Activated CD4-positive, alpha-beta memory T cell treated with anti-CD3 and anti-CD28 coated beads, Interleukin-2, amount 10 ng/mL, durations not matched to agents 7 days and 5 days (primary cell): Measurements from ENCODE around the gene PIGU. TPM values are rescaled to one million over a fixed set of nuclear protein-coding genes. Genes with fewer than 3 reads are reported as not detected.

ENCODE experiments used
- CTCF ChIA-PET: fragments of 350-600 bp; sonication (Branson Sonifier 250); formaldehyde crosslinking; loops from one replicate; lab custom pipeline; 2021; ENCODE audit warnings: antibody characterized with exemption, inconsistent platforms; lab: Charles Lee
- POLR2A ChIA-PET: fragments of 350-600 bp; sonication (Branson Sonifier 250); formaldehyde crosslinking; loops from one replicate; lab custom pipeline; 2021; ENCODE audit warnings: antibody characterized with exemption; lab: Charles Lee
- DNase-seq: peaks from one replicate; pipeline ENCODE4 v3.0.0-alpha.2; 2020
- H3K27ac Mint-ChIP-seq: one replicate; pipeline ENCODE4 v1.8.0; 2021; ENCODE audit warnings: mild to moderate bottlenecking, mixed read lengths
- H3K27me3 Mint-ChIP-seq: one replicate; pipeline ENCODE4 v1.8.0; 2021; ENCODE audit warnings: mixed read lengths
- H3K36me3 Mint-ChIP-seq: one replicate; pipeline ENCODE4 v1.8.0; 2021; ENCODE audit warnings: low read depth, mixed read lengths
- H3K4me1 Mint-ChIP-seq: one replicate; pipeline ENCODE4 v1.8.0; 2021; ENCODE audit warnings: mixed read lengths
- H3K4me3 Mint-ChIP-seq: one replicate; pipeline ENCODE4 v1.8.0; 2021; ENCODE audit warnings: mild to moderate bottlenecking, mixed read lengths
- H3K9me3 Mint-ChIP-seq: one replicate; pipeline ENCODE4 v1.8.0; 2021; ENCODE audit warnings: mixed read lengths
- total RNA-seq, 2 experiments: library from RNA; stranded (reverse); gene quantifications; one replicate each; pipeline ENCODE4 v1.2.3, GENCODE V29; 2021

The PIGU gene
- total RNA-seq, 2 experiments from 2014 or later: 18.3 to 18.6 TPM

GRCh38 chr20:34712525-34713192 is 35.8 kb upstream of the PIGU start:
- CTCF ChIA-PET: interaction anchor here (0.6 kb wide), 1 partner anchor 406 kb away, joined by 3 read pairs; no protein-coding TSS in a partner anchor
- H3K4me3 Mint-ChIP-seq: no peak overlapping the region

GRCh38 chr20:34711813-34712430 is 35.0 kb upstream of the PIGU start:
- no peak for DNase-seq
- CTCF ChIA-PET: interaction anchor here (0.6 kb wide), 2 partner anchors 175 to 406 kb away, joined by 3 read pairs; no protein-coding TSS in a partner anchor
- Mint-ChIP-seq H3K4me3 (no peak overlapping the region), H3K9me3 (no peaks in the 10 kb centered on the region), H3K4me1 (peaks cover 21% of the 10 kb centered on the region), H3K27ac (no peak overlapping the region), H3K27me3 (no peaks in the 10 kb centered on the region), H3K36me3 (peaks cover 10% of the 10 kb centered on the region)
- POLR2A ChIA-PET: no interaction called here

More at GRCh38 chr20:34712525-34713192, 35.8 kb upstream of the PIGU start:
- POLR2A ChIA-PET: interaction anchor here (1.4 kb wide), 1 partner anchor 9 kb away, joined by 4 read pairs; the partner anchor contains the start of gene TP53INP2
- Mint-ChIP-seq H3K27me3 (no peaks in the 10 kb centered on the region), H3K27ac (no peak overlapping the region), H3K4me1 (peaks cover 22% of the 10 kb centered on the region), H3K36me3 (peaks cover 14% of the 10 kb centered on the region), H3K9me3 (no peaks in the 10 kb centered on the region)
- DNase-seq: no peak

- H3K9me3 Mint-ChIP-seq: no peaks in the 10 kb centered on the region
- no peak for DNase-seq
- POLR2A ChIA-PET: interaction anchor here (2.3 kb wide), 1 partner anchor 9 kb away, joined by 7 read pairs; no protein-coding TSS in a partner anchor
- peak overlapping the region; percentile 70 for H3K4me3 Mint-ChIP-seq
- H3K27ac Mint-ChIP-seq: no peak overlapping the region
- CTCF ChIA-PET: no interaction called here
- no peaks in the 10 kb centered on the region for H3K27me3 Mint-ChIP-seq
- H3K36me3 Mint-ChIP-seq: peaks cover 10% of the 10 kb centered on the region
- H3K4me1 Mint-ChIP-seq: peaks cover 28% of the 10 kb centered on the region
These were observed 34.1 kb upstream of the PIGU start for GRCh38 chr20:34710861-34711574.

- H3K27ac Mint-ChIP-seq: no peak overlapping the region
- ChIA-PET CTCF (no interaction called here), POLR2A (interaction anchor here (2.3 kb wide), 1 partner anchor 9 kb away, joined by 7 read pairs; no protein-coding TSS in a partner anchor)
- H3K4me1 Mint-ChIP-seq: peaks cover 32% of the 10 kb centered on the region
- H3K27me3 Mint-ChIP-seq: no peaks in the 10 kb centered on the region
- no peaks in the 10 kb centered on the region for H3K9me3 Mint-ChIP-seq
- peak overlapping the region; percentile 70 for H3K4me3 Mint-ChIP-seq
- H3K36me3 Mint-ChIP-seq: peaks cover 10% of the 10 kb centered on the region
- DNase-seq: no peak
These were observed 33.6 kb upstream of the PIGU start for GRCh38 chr20:34710568-34710839.

GRCh38 chr20:34709831-34710567 is 33.1 kb upstream of the PIGU start:
- POLR2A ChIA-PET: interaction anchor here (2.3 kb wide), 1 partner anchor 10 kb away, joined by 7 read pairs; no protein-coding TSS in a partner anchor
- no peaks in the 10 kb centered on the region for H3K27me3 Mint-ChIP-seq

GRCh38 chr20:34709044-34709830 is 32.3 kb upstream of the PIGU start:
- peak overlapping the region; percentile 77 for H3K27ac Mint-ChIP-seq
- ChIA-PET POLR2A (interaction anchor here (2.3 kb wide), 1 partner anchor 11 kb away, joined by 7 read pairs; no protein-coding TSS in a partner anchor), CTCF (interaction anchor here (0.6 to 5.2 kb wide), 4 partner anchors 147 to 397 kb away, joined by 3 to 43 read pairs (median 10); no protein-coding TSS in a partner anchor)
- peaks cover 42% of the 10 kb centered on the region for H3K4me1 Mint-ChIP-seq
- H3K9me3 Mint-ChIP-seq: no peaks in the 10 kb centered on the region
- H3K27me3 Mint-ChIP-seq: no peaks in the 10 kb centered on the region
- peak overlapping the region; percentile 78 for H3K4me3 Mint-ChIP-seq
- peak; percentile 80 for DNase-seq
- H3K36me3 Mint-ChIP-seq: peaks cover 7% of the 10 kb centered on the region

More at GRCh38 chr20:34709831-34710567, 33.1 kb upstream of the PIGU start:
- CTCF ChIA-PET: interaction anchor here (0.6 kb wide), 1 partner anchor 155 kb away, joined by 3 read pairs; no protein-coding TSS in a partner anchor
- H3K4me3 Mint-ChIP-seq: peak overlapping the region; percentile 78
- no peaks in the 10 kb centered on the region for H3K9me3 Mint-ChIP-seq
- peak overlapping the region; percentile 77 for H3K27ac Mint-ChIP-seq
- peaks cover 10% of the 10 kb centered on the region for H3K36me3 Mint-ChIP-seq
- no peak for DNase-seq
- peaks cover 37% of the 10 kb centered on the region for H3K4me1 Mint-ChIP-seq

GRCh38 chr20:34708621-34709043 is 31.7 kb upstream of the PIGU start:
- H3K36me3 Mint-ChIP-seq: peaks cover 4% of the 10 kb centered on the region
- H3K4me3 Mint-ChIP-seq: peak overlapping the region; percentile 78
- H3K4me1 Mint-ChIP-seq: peaks cover 42% of the 10 kb centered on the region
- H3K27ac Mint-ChIP-seq: peak overlapping the region; percentile 45
- no peaks in the 10 kb centered on the region for H3K9me3 Mint-ChIP-seq
- ChIA-PET CTCF (interaction anchor here (0.8 to 5.2 kb wide), 13 partner anchors 8 to 396 kb away, joined by 3 to 43 read pairs (median 5); partner anchors contain the start of genes DYNLRB1 and ITCH), POLR2A (interaction anchor here (1.2 to 2.3 kb wide), 2 partner anchors 11 to 32 kb away, joined by 4 to 7 read pairs; partner anchors contain the start of gene PIGU)
- peaks cover under 1% of the 10 kb centered on the region for H3K27me3 Mint-ChIP-seq
- peak; percentile 66 for DNase-seq

- ChIA-PET POLR2A (interaction anchor here (0.7 to 1.4 kb wide), 5 partner anchors 10 to 170 kb away, joined by 3 to 4 read pairs (median 3); partner anchors contain the start of gene PIGU), CTCF (interaction anchor here (0.6 to 5.2 kb wide), 13 partner anchors 9 to 1883 kb away, joined by 3 to 43 read pairs (median 4); partner anchors contain the start of gene ITCH)
- Mint-ChIP-seq H3K27ac (no peak overlapping the region), H3K9me3 (no peaks in the 10 kb centered on the region), H3K4me3 (no peak overlapping the region), H3K36me3 (no peaks in the 10 kb centered on the region), H3K27me3 (peaks cover 9% of the 10 kb centered on the region), H3K4me1 (peaks cover 46% of the 10 kb centered on the region)
- no peak for DNase-seq
These were observed 30.3 kb upstream of the PIGU start for GRCh38 chr20:34706912-34707784.

GRCh38 chr20:34706302-34706875 is 29.5 kb upstream of the PIGU start:
- CTCF ChIA-PET: interaction anchor here (0.6 to 5.2 kb wide), 5 partner anchors 168 to 1882 kb away, joined by 3 to 43 read pairs (median 4); no protein-coding TSS in a partner anchor
- H3K27me3 Mint-ChIP-seq: peaks cover 13% of the 10 kb centered on the region
- no peaks in the 10 kb centered on the region for H3K36me3 Mint-ChIP-seq
- H3K9me3 Mint-ChIP-seq: no peaks in the 10 kb centered on the region
- peaks cover 48% of the 10 kb centered on the region for H3K4me1 Mint-ChIP-seq
- no peak overlapping the region for H3K4me3 Mint-ChIP-seq
- POLR2A ChIA-PET: interaction anchor here (1.2 kb wide), 1 partner anchor 24 kb away, joined by 3 read pairs; no protein-coding TSS in a partner anchor
- H3K27ac Mint-ChIP-seq: no peak overlapping the region
- no peak for DNase-seq
